ENCODE data around the gene SLC22A4.

SLC22A4 gene

DNA sequence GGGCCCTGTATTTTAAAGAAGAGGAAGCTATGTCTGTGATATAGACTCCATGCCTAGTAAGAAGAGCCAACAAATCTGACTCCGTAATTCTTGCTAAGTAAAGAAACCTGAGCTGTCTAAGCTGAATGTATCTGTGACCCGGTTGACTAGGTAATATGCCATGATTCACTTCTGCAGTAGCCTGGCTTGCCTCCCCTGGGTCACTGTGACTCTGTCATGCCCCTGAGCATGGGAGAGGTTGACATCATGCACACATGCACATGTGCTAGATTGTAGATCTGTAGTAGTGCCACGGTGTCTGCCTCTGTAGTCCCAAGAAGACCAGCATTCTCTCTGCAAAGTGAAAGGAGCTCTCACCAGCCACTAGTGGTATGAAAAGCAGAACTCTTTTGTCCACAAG, 84.4 kb downstream of the SLC22A4 start:
- no peak for TF ChIP-seq POLR2AphosphoS5 (IDR thresholded peaks at IDR 0.05; ENCODE audit: low read depth, low read length)
- no peak for TF ChIP-seq SIN3A (IDR thresholded peaks at IDR 0.05; ENCODE audit: borderline replicate concordance, insufficient read depth, low read length)
- no peak for TF ChIP-seq FOXP2 (optimal IDR thresholded peaks at IDR 0.05; ENCODE audit: borderline replicate concordance, extremely low read depth, extremely low read length, insufficient read depth)
- TF ChIP-seq TAF1 (IDR thresholded peaks at IDR 0.05; ENCODE audit: borderline replicate concordance, insufficient read depth, low read length) = no peak

DNA sequence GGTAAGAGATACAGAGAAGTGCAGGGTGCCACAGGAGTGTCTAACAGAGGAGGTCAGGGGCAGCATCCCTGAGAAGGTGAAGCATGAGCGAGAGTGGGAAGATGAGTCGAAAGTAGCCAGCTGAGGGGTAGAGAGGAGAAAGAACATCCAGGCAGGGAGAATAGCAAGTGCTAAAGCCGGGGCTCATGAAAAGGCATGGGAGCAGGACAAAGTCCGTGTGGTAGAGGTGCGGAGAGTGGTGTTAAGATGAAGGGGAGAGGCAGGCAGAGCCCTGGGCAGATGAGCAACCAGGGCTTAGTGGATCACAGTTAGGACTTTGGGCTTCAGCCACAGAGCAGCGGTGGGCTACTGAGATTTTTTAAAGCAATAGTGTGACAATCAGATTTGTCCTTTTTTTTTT, 85.9 kb downstream of the SLC22A4 start:
- no peak for TF ChIP-seq TAF1 (IDR thresholded peaks at IDR 0.05; ENCODE audit: borderline replicate concordance, insufficient read depth, low read length)
- TF ChIP-seq, protein P1, sequence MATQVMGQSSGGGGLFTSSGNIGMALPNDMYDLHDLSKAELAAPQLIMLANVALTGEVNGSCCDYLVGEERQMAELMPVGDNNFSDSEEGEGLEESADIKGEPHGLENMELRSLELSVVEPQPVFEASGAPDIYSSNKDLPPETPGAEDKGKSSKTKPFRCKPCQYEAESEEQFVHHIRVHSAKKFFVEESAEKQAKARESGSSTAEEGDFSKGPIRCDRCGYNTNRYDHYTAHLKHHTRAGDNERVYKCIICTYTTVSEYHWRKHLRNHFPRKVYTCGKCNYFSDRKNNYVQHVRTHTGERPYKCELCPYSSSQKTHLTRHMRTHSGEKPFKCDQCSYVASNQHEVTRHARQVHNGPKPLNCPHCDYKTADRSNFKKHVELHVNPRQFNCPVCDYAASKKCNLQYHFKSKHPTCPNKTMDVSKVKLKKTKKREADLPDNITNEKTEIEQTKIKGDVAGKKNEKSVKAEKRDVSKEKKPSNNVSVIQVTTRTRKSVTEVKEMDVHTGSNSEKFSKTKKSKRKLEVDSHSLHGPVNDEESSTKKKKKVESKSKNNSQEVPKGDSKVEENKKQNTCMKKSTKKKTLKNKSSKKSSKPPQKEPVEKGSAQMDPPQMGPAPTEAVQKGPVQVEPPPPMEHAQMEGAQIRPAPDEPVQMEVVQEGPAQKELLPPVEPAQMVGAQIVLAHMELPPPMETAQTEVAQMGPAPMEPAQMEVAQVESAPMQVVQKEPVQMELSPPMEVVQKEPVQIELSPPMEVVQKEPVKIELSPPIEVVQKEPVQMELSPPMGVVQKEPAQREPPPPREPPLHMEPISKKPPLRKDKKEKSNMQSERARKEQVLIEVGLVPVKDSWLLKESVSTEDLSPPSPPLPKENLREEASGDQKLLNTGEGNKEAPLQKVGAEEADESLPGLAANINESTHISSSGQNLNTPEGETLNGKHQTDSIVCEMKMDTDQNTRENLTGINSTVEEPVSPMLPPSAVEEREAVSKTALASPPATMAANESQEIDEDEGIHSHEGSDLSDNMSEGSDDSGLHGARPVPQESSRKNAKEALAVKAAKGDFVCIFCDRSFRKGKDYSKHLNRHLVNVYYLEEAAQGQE (IDR thresholded peaks at IDR 0.05; ENCODE audit: insufficient read depth in 1 of 2, low read depth in 2 of 2, low read length in 2 of 2) = no peak
- no peak for TF ChIP-seq SIN3A (IDR thresholded peaks at IDR 0.05; ENCODE audit: borderline replicate concordance, insufficient read depth, low read length)
- TF ChIP-seq POLR2AphosphoS5 (IDR thresholded peaks at IDR 0.05; ENCODE audit: low read depth, low read length) = no peak
- no peak for TF ChIP-seq FOXP2 (optimal IDR thresholded peaks at IDR 0.05; ENCODE audit: borderline replicate concordance, extremely low read depth, extremely low read length, insufficient read depth)

- no peak for TF ChIP-seq FOXP2 (optimal IDR thresholded peaks at IDR 0.05; ENCODE audit: borderline replicate concordance, extremely low read depth, extremely low read length, insufficient read depth)
- no peak for TF ChIP-seq POLR2AphosphoS5 (IDR thresholded peaks at IDR 0.05; ENCODE audit: low read depth, low read length)
- no peak for TF ChIP-seq TAF1 (IDR thresholded peaks at IDR 0.05; ENCODE audit: borderline replicate concordance, insufficient read depth, low read length)
- no peak for TF ChIP-seq SIN3A (IDR thresholded peaks at IDR 0.05; ENCODE audit: borderline replicate concordance, insufficient read depth, low read length)
- TF ChIP-seq, protein P1 (IDR thresholded peaks at IDR 0.05; ENCODE audit: insufficient read depth in 1 of 2, low read depth in 2 of 2, low read length in 2 of 2) = no peak
Measured at GRCh38 chr5:132380741-132381140, 86.5 kb downstream of the SLC22A4 start.

DNA sequence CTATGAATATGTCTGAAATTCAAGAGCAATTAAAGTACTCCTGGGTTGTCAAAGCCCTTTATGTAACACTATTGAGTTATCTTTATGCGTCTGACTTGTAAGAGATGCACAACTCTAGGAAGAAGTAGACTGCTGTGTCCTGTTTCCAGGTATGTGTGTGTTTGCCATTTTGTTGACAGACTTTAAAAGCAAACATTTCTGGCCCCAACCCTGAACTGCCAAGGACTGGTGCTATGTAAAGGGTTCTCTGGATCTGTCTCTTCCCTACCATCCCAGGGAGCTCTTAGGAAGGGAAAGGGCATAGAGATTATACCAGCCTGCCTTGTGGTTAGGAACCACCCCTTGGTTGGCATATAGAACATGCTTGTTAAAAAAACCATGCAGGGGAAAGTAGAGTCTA, 87.4 kb downstream of the SLC22A4 start:
- TF ChIP-seq, protein P1 (IDR thresholded peaks at IDR 0.05; ENCODE audit: insufficient read depth in 1 of 2, low read depth in 2 of 2, low read length in 2 of 2) = no peak
- TF ChIP-seq POLR2AphosphoS5 (IDR thresholded peaks at IDR 0.05; ENCODE audit: low read depth, low read length) = no peak
- TF ChIP-seq SIN3A (IDR thresholded peaks at IDR 0.05; ENCODE audit: borderline replicate concordance, insufficient read depth, low read length) = no peak
- TF ChIP-seq FOXP2 (optimal IDR thresholded peaks at IDR 0.05; ENCODE audit: borderline replicate concordance, extremely low read depth, extremely low read length, insufficient read depth) = no peak
- no peak for TF ChIP-seq TAF1 (IDR thresholded peaks at IDR 0.05; ENCODE audit: borderline replicate concordance, insufficient read depth, low read length)

DNA sequence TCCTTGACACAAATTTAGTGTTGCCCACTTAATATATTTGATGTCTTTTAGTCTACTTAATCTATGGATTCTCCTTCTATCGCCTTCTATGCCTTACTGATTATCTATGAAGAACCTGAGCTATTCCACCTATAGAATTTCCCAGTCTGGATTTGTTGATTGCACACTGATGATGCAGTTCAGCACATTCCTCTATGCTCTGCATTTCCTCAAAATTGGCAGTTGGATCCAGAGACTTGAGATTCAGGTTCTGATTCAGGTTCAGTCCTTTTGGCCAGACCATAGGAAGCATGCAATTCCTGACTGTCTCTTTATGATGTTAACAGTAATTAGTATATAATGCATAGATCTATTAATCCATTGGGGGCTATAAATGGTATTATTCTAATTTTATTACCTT, 89.1 kb downstream of the SLC22A4 start:
- TF ChIP-seq TAF1 (IDR thresholded peaks at IDR 0.05; ENCODE audit: borderline replicate concordance, insufficient read depth, low read length) (no peak), FOXP2 (optimal IDR thresholded peaks at IDR 0.05; ENCODE audit: borderline replicate concordance, extremely low read depth, extremely low read length, insufficient read depth) (no peak), POLR2AphosphoS5 (IDR thresholded peaks at IDR 0.05; ENCODE audit: low read depth, low read length) (no peak), SIN3A (IDR thresholded peaks at IDR 0.05; ENCODE audit: borderline replicate concordance, insufficient read depth, low read length) (no peak)

DNA sequence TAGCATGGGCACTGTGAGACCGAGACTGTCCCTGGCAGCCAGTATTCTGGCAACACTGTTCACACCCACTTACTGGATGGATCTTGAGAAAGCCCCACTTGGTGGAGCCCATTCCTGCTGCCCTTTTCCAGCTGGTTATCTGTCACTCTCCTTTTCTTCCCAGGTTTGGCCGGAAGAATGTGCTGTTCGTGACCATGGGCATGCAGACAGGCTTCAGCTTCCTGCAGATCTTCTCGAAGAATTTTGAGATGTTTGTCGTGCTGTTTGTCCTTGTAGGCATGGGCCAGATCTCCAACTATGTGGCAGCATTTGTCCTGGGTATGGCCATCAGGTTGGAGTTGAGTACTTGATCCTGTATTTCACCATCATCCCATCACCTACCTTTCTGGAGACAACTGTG, 89.8 kb downstream of the SLC22A4 start:
- TF ChIP-seq, protein P1 (IDR thresholded peaks at IDR 0.05; ENCODE audit: insufficient read depth in 1 of 2, low read depth in 2 of 2, low read length in 2 of 2) = no peak
- TF ChIP-seq TAF1 (IDR thresholded peaks at IDR 0.05; ENCODE audit: borderline replicate concordance, insufficient read depth, low read length) = no peak
- TF ChIP-seq POLR2AphosphoS5 (IDR thresholded peaks at IDR 0.05; ENCODE audit: low read depth, low read length) = no peak
- no peak for TF ChIP-seq FOXP2 (optimal IDR thresholded peaks at IDR 0.05; ENCODE audit: borderline replicate concordance, extremely low read depth, extremely low read length, insufficient read depth)
- TF ChIP-seq SIN3A (IDR thresholded peaks at IDR 0.05; ENCODE audit: borderline replicate concordance, insufficient read depth, low read length) = no peak

All from PFSK-1 (cell line).